PFSK-1 (cell line): Measurements from ENCODE around the gene SLC6A12.

ENCODE experiments used
- FOXP2 ChIP-seq: optimal IDR thresholded peaks from 2 replicates; pipeline ENCODE3; 2011; ENCODE audit warnings: borderline replicate concordance, control low read depth, inconsistent platforms; ENCODE audit not compliant: insufficient read depth; ENCODE audit errors: extremely low read length, extremely low read depth
- POLR2AphosphoS5 ChIP-seq: IDR thresholded peaks from 2 replicates; pipeline ENCODE4 v1.6.1; 2012; ENCODE audit warnings: low read depth, mild to moderate bottlenecking, control low read depth, low read length, moderate library complexity
- SIN3A ChIP-seq: IDR thresholded peaks from 2 replicates; pipeline ENCODE4 v1.6.1; 2012; ENCODE audit warnings: mild to moderate bottlenecking, low read length, moderate library complexity, borderline replicate concordance; ENCODE audit not compliant: insufficient read depth
- TAF1 ChIP-seq: IDR thresholded peaks from 2 replicates; pipeline ENCODE4 v1.6.1; 2012; ENCODE audit warnings: low read length, control low read depth, borderline replicate concordance; ENCODE audit not compliant: insufficient read depth
- TF ChIP-seq, protein P1 (sequence below), 2 experiments: IDR thresholded peaks; 2 replicates each; pipeline versions ENCODE4 v1.6.1 to v1.8.0; 2011 to 2012; ENCODE audit warnings: low read depth in 2 of 2, low read length in 2 of 2, control low read depth in 1 of 2, inconsistent platforms in 1 of 2, mild to moderate bottlenecking in 1 of 2, moderate library complexity in 1 of 2; ENCODE audit not compliant: insufficient read depth in 1 of 2

SLC6A12 gene

GRCh38 chr12:212715-213526, 1.0 kb downstream of the SLC6A12 start:
- TF ChIP-seq FOXP2 (no peak), SIN3A (no peak), POLR2AphosphoS5 (no peak), TAF1 (no peak)
- TF ChIP-seq, protein P1, sequence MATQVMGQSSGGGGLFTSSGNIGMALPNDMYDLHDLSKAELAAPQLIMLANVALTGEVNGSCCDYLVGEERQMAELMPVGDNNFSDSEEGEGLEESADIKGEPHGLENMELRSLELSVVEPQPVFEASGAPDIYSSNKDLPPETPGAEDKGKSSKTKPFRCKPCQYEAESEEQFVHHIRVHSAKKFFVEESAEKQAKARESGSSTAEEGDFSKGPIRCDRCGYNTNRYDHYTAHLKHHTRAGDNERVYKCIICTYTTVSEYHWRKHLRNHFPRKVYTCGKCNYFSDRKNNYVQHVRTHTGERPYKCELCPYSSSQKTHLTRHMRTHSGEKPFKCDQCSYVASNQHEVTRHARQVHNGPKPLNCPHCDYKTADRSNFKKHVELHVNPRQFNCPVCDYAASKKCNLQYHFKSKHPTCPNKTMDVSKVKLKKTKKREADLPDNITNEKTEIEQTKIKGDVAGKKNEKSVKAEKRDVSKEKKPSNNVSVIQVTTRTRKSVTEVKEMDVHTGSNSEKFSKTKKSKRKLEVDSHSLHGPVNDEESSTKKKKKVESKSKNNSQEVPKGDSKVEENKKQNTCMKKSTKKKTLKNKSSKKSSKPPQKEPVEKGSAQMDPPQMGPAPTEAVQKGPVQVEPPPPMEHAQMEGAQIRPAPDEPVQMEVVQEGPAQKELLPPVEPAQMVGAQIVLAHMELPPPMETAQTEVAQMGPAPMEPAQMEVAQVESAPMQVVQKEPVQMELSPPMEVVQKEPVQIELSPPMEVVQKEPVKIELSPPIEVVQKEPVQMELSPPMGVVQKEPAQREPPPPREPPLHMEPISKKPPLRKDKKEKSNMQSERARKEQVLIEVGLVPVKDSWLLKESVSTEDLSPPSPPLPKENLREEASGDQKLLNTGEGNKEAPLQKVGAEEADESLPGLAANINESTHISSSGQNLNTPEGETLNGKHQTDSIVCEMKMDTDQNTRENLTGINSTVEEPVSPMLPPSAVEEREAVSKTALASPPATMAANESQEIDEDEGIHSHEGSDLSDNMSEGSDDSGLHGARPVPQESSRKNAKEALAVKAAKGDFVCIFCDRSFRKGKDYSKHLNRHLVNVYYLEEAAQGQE (IDR thresholded peaks at IDR 0.05; ENCODE audit: insufficient read depth in 1 of 2, low read depth in 2 of 2, low read length in 2 of 2) = no peak

GRCh38 chr12:212415-212714, 1.6 kb downstream of the SLC6A12 start:
- TF ChIP-seq SIN3A (no peak), TAF1 (no peak), POLR2AphosphoS5 (no peak), FOXP2 (no peak)
- TF ChIP-seq, protein P1 (IDR thresholded peaks at IDR 0.05; ENCODE audit: insufficient read depth in 1 of 2, low read depth in 2 of 2, low read length in 2 of 2) = no peak

- TF ChIP-seq FOXP2 = no peak
- TF ChIP-seq, protein P1 (IDR thresholded peaks at IDR 0.05; ENCODE audit: insufficient read depth in 1 of 2, low read depth in 2 of 2, low read length in 2 of 2) = no peak
- no peak for TF ChIP-seq SIN3A
- no peak for TF ChIP-seq POLR2AphosphoS5
- TF ChIP-seq TAF1 = no peak
Measured at GRCh38 chr12:211639-212414, 2.1 kb downstream of the SLC6A12 start.

GRCh38 chr12:211142-211465, 2.9 kb downstream of the SLC6A12 start:
- TF ChIP-seq SIN3A (no peak), TAF1 (no peak), POLR2AphosphoS5 (no peak), FOXP2 (no peak)
- TF ChIP-seq, protein P1 (IDR thresholded peaks at IDR 0.05; ENCODE audit: insufficient read depth in 1 of 2, low read depth in 2 of 2, low read length in 2 of 2) = no peak
